ENCODE measurements around the gene OPN4. TPM values are rescaled to one million over a fixed set of nuclear protein-coding genes. Genes with fewer than 3 reads are reported as not detected.

OPN4 gene
- total and polyA plus RNA-seq, 2 donors (not counting 3 experiments of a cell fraction or from before 2014, with no cell fraction given) = not detected

DNA sequence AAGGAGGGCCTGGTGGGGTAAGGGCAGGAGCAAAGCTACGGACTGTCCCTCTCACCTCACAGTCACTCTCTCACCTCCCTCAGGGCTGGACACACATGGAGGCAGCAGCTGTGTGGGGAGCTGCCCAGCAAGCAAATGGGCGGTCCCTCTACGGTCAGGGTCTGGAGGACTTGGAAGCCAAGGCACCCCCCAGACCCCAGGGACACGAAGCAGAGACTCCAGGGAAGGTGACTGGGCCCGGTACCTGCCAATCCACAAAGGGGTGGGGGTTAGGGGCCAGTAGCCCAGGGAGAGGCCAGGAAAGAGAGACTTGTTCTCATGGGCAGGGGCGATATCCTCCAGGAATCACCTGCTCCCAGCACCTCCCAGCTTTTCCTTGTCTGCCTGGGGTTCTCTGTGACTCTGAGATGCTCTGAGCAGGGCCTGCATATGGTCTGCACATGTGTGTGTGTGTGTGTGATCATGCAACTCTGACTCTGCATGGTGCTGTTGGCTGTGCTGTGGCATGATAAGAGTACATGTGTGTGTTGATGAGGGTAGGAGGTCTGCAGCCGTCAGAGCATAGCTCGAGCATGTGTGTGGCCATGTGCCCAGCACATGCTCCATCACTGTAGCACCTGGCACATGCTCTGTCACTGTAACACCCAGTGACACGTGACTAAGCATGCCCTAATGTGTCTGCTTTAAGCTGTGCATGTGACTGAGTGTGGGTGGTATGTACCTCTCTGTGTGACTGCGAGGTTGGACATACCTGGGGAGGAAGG lies 9.4 kb downstream of the OPN4 start:
- intact Hi-C loops (cut with micrococcal nuclease) (no loop called here), dilution Hi-C loops (cut with MboI; ENCODE audit: extremely low pct_ligation_motif_present, low sequenced_read_pairs) (no loop called here)
- ChIA-PET POLR2A (interaction anchor here (0.6 kb wide), 1 partner anchor 26 kb away, joined by 4 read pairs; no protein-coding TSS in a partner anchor), CTCF (interaction anchor here (0.6 to 1.2 kb wide), 2 partner anchors 21 to 127 kb away, joined by 3 read pairs; no protein-coding TSS in a partner anchor)
- no peaks in the 10 kb centered on the region for H3K4me1 ChIP-seq (ENCODE audit: control insufficient read depth, extremely low read depth, insufficient read depth, low read length)
- DNase-seq (ENCODE audit: low read depth, low spot score) (no peak), FAIRE-seq (no peak)
- no peak overlapping the region for H3K9ac ChIP-seq (replicated peaks; ENCODE audit: extremely low read depth, insufficient read depth, low read length)
- H3K27ac ChIP-seq (ENCODE audit: insufficient read depth, low read depth, low read length) = no peak overlapping the region
- H3K36me3 ChIP-seq (ENCODE audit: control insufficient read depth in 2 of 2, extremely low read depth in 1 of 2, insufficient read depth in 2 of 2, low read length in 2 of 2) = no peaks in the 10 kb centered on the region
- no peaks in the 10 kb centered on the region for H3K79me2 ChIP-seq (ENCODE audit: control insufficient read depth, insufficient read depth, low read length)
- H3K4me2 ChIP-seq (ENCODE audit: insufficient read depth, low read length) = no peak overlapping the region
- no peak overlapping the region for H2AFZ ChIP-seq (ENCODE audit: low read depth, low read length)
- no peak for TF ChIP-seq GATA2 (IDR thresholded peaks at IDR 0.05; ENCODE audit: insufficient read depth, insufficient read length, low read depth, low read length)
- TF ChIP-seq POLR2A (IDR thresholded peaks at IDR 0.05; ENCODE audit: low read depth, low read length) = no peak
- TF ChIP-seq, protein P1, sequence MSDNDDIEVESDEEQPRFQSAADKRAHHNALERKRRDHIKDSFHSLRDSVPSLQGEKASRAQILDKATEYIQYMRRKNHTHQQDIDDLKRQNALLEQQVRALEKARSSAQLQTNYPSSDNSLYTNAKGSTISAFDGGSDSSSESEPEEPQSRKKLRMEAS (IDR thresholded peaks at IDR 0.05; ENCODE audit: insufficient read depth, insufficient read length) = peak; percentile 56
- no peak for TF ChIP-seq POLR2AphosphoS5 (IDR thresholded peaks at IDR 0.05; ENCODE audit: insufficient read depth, low read depth, low read length)
- TF ChIP-seq MYC (IDR thresholded peaks at IDR 0.05; ENCODE audit: low read depth, low read length) = no peak
- no peak for TF ChIP-seq EZH2 (IDR thresholded peaks at IDR 0.05; ENCODE audit: borderline replicate concordance, low read depth, low read length, severe bottlenecking)
- no peak overlapping the region for H3K4me3 ChIP-seq (replicated peaks in 1 of 3; ENCODE audit: insufficient read depth in 1 of 3, low read depth in 1 of 3, low read length in 3 of 3)
- no peaks in the 10 kb centered on the region for H3K27me3 ChIP-seq (ENCODE audit: control insufficient read depth in 2 of 2, insufficient read depth in 2 of 2, low read length in 2 of 2)
- no peaks in the 10 kb centered on the region for H4K20me1 ChIP-seq (replicated peaks; ENCODE audit: control insufficient read depth, extremely low read depth, insufficient read depth, low read length)
- H3K9me3 ChIP-seq (replicated peaks; ENCODE audit: control insufficient read depth, insufficient read depth, low read length) = no peaks in the 10 kb centered on the region
- no TSS peak for BruUV-seq (replicated peaks)
- H3K9me1 ChIP-seq (replicated peaks; ENCODE audit: control insufficient read depth, extremely low read depth, insufficient read depth, low read length) = no peaks in the 10 kb centered on the region

Data from endothelial cell of umbilical vein (primary cell).